ENCODE measurements around the gene WAPL.

- TF ChIP-seq, protein P1, sequence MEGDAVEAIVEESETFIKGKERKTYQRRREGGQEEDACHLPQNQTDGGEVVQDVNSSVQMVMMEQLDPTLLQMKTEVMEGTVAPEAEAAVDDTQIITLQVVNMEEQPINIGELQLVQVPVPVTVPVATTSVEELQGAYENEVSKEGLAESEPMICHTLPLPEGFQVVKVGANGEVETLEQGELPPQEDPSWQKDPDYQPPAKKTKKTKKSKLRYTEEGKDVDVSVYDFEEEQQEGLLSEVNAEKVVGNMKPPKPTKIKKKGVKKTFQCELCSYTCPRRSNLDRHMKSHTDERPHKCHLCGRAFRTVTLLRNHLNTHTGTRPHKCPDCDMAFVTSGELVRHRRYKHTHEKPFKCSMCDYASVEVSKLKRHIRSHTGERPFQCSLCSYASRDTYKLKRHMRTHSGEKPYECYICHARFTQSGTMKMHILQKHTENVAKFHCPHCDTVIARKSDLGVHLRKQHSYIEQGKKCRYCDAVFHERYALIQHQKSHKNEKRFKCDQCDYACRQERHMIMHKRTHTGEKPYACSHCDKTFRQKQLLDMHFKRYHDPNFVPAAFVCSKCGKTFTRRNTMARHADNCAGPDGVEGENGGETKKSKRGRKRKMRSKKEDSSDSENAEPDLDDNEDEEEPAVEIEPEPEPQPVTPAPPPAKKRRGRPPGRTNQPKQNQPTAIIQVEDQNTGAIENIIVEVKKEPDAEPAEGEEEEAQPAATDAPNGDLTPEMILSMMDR (IDR thresholded peaks at IDR 0.05), result no peak
- peak in 1 of 3 donors; percentile 26 for TF ChIP-seq POLR2A (IDR thresholded peaks at IDR 0.05)
Observed at GRCh38 chr10:86389441-86390193, 132.0 kb downstream of the WAPL start.
